GM12878 (cell line): Measurements from ENCODE around the gene HHAT. TPM values are rescaled to one million over a fixed set of nuclear protein-coding genes. Genes with fewer than 3 reads are reported as not detected.

Source experiments
- ATAC-seq: fragments of 200-7000 bp; cut with Tn5 transposase; 3 replicates; pipeline ENCODE4 v1.9.1; 2020; ENCODE audit warnings: mild to moderate bottlenecking, moderate library complexity
- BruUV-seq: library from RNA; stranded (reverse); fragments of 400-500 nt; replicated peaks from 2 replicates; lab custom pipeline; 2021; lab: Mats Ljungman, UMichigan
- CTCF ChIA-PET: fragments of 300-600 bp; sonication (Branson Sonifier 250); formaldehyde crosslinking; extraction: SDS; loops from one replicate; lab custom pipeline; 2021; ENCODE audit warnings: inconsistent platforms; lab: Yijun Ruan, JAX
- POLR2A ChIA-PET: fragments of 350-600 bp; formaldehyde crosslinking; extraction: SDS; loops from one replicate; lab custom pipeline; 2021; ENCODE audit warnings: inconsistent platforms; lab: Charles Lee
- RAD21 ChIA-PET: fragments of 300-600 bp; sonication (Branson Sonifier 250); formaldehyde crosslinking; loops from one replicate; lab custom pipeline; 2023; ENCODE audit warnings: antibody characterized with exemption; ENCODE audit not compliant: unreplicated experiment; lab: Charles Lee
- SMC1A ChIA-PET: fragments of 300-600 bp; sonication (Branson Sonifier 250); formaldehyde crosslinking; loops from one replicate; lab custom pipeline; 2023; ENCODE audit not compliant: unreplicated experiment, uncharacterized antibody; lab: Charles Lee
- DNase-seq: peaks from one replicate; pipeline ENCODE4 v3.0.0-alpha.2; 2011; ENCODE audit warnings: low read depth, low spot score
- FAIRE-seq: peaks from 3 replicates; lab custom pipeline; 2011; peaks lifted over from hg19 to GRCh38; lab: Jason Lieb, UNC
- H2AFZ ChIP-seq: 2 replicates; pipeline ENCODE4 v1.6.0; 2011; ENCODE audit warnings: low read depth, low read length, control low read depth; ENCODE audit not compliant: control insufficient read depth
- H3K27ac ChIP-seq: 2 replicates; pipeline ENCODE4 v1.5.1; 2011; ENCODE audit warnings: control low read depth; ENCODE audit not compliant: control insufficient read depth, insufficient read depth
- H3K27me3 ChIP-seq, 2 experiments: replicated peaks in 1 of 2; 2 replicates each; pipeline versions ENCODE4 v1.6.0 to v1.6.1; 2011; ENCODE audit warnings: low read length in 1 of 2; ENCODE audit not compliant: control insufficient read depth in 2 of 2, insufficient read depth in 2 of 2
- H3K36me3 ChIP-seq, 2 experiments: 2 replicates each; pipeline ENCODE4 v1.5.1; 2011; ENCODE audit warnings: low read length in 1 of 2; ENCODE audit not compliant: control insufficient read depth in 2 of 2, insufficient read depth in 2 of 2
- H3K4me1 ChIP-seq: 2 replicates; pipeline ENCODE4 v1.6.1; 2011; ENCODE audit warnings: mild to moderate bottlenecking, low read length, moderate library complexity, mixed read lengths; ENCODE audit not compliant: control insufficient read depth, insufficient read depth
- H3K4me2 ChIP-seq: 2 replicates; pipeline ENCODE4 v1.6.0; 2011; ENCODE audit warnings: control low read depth; ENCODE audit not compliant: control insufficient read depth, insufficient read depth
- H3K4me3 ChIP-seq: fragments of 200-600 bp; sonication (generic); 2 replicates; pipeline ENCODE4 v1.5.1; 2016
- H3K79me2 ChIP-seq: 2 replicates; pipeline ENCODE4 v1.6.0; 2011; ENCODE audit warnings: low read length; ENCODE audit not compliant: control insufficient read depth, insufficient read depth
- H3K9ac ChIP-seq: 2 replicates; pipeline ENCODE4 v1.8.0; 2011; ENCODE audit warnings: low read length, control low read depth, mixed read lengths; ENCODE audit not compliant: control insufficient read depth, insufficient read depth
- H3K9me3 ChIP-seq: replicated peaks from 3 replicates; pipeline ENCODE4 v1.5.1; 2011; ENCODE audit warnings: mild to moderate bottlenecking, low read length; ENCODE audit not compliant: control insufficient read depth, insufficient read depth
- H4K20me1 ChIP-seq: 2 replicates; pipeline ENCODE4 v1.6.0; 2011; ENCODE audit not compliant: control insufficient read depth, insufficient read depth
- BCLAF1 ChIP-seq: fragments of 450-650 bp; IDR thresholded peaks from 2 replicates; pipeline ENCODE4 v1.6.1; 2017; ENCODE audit warnings: antibody characterized with exemption, mild to moderate bottlenecking, moderate library complexity
- CTCF ChIP-seq, 3 experiments: IDR thresholded peaks in 2 of 3; conservative IDR thresholded peaks in 1 of 3; 2 replicates each; pipeline ENCODE4 v1.5.1; 2011; ENCODE audit warnings: low read depth in 3 of 3, low read length in 3 of 3, mild to moderate bottlenecking in 3 of 3, control low read depth in 2 of 3, moderate library complexity in 2 of 3, inconsistent platforms in 1 of 3, mixed read lengths in 1 of 3; ENCODE audit not compliant: control insufficient read depth in 2 of 3, insufficient read depth in 1 of 3; ENCODE audit errors: extremely low read depth in 1 of 3
- RAD51 ChIP-seq: fragments of 450-650 bp; IDR thresholded peaks from 2 replicates; pipeline ENCODE4 v1.6.1; 2016; ENCODE audit warnings: moderate library complexity, mild to moderate bottlenecking, inconsistent platforms
- RELA ChIP-seq: fragments of 450-650 bp; IDR thresholded peaks from 2 replicates; pipeline ENCODE4 v1.8.0; 2014; ENCODE audit warnings: borderline replicate concordance; ENCODE audit not compliant: partially characterized antibody
- SP1 ChIP-seq: IDR thresholded peaks from one replicate; pipeline ENCODE4 v1.6.1; 2011; ENCODE audit warnings: low read depth, low read length
- WGBS: methylation state at CpG from one replicate; pipeline ENCODE4 v1.1.6; 2016; ENCODE audit warnings: low lambda C conversion rate; ENCODE audit not compliant: insufficient replicate concordance, insufficient coverage; ENCODE audit errors: missing lambda C conversion rate; 5-methylcytosine and 5-hydroxymethylcytosine counted together
- in situ Hi-C: fragments of 300-500 bp; cut with MboI; formaldehyde crosslinking; loops from 9 replicates; pipeline ENCODE4 v1.14.3; 2018; ENCODE audit warnings: mixed read lengths
- intact Hi-C: fragments of 100-400 bp; cut with micrococcal nuclease; formaldehyde crosslinking; loops from one replicate; pipeline ENCODE4 v1.14.2; 2022; ENCODE audit not compliant: unreplicated experiment
- polyA plus RNA-seq, 11 experiments: library from polyadenylated mRNA; depleted of rRNA in 4 of 11; unstranded in 6 of 11; stranded (reverse) in 5 of 11; fragments of >200 nt; fragmentation: Nextera tagmentation in 4 of 11; fragmentation: Illumina TruSeq in 1 of 11; extraction: Ambion mirVana in 4 of 11; extraction: Trizol in 1 of 11; gene quantifications; 1 replicate in 1 of 11; 2 replicates in 10 of 11; pipeline versions ENCODE4 v1.2.1 to v1.2.3, GENCODE V29; 2011 to 2016; ENCODE audit warnings: inconsistent platforms in 2 of 11, missing spikeins in 2 of 11, low read depth in 1 of 11
- total RNA-seq, 4 experiments: library from RNA; depleted of rRNA in 3 of 4; stranded (reverse); fragments of >200 nt in 3 of 4; fragmentation: Illumina TruSeq in 1 of 4; extraction: Trizol in 1 of 4; gene quantifications; 2 replicates each; pipeline versions ENCODE4 v1.2.1 to v1.2.3, GENCODE V29; 2013 to 2021

The HHAT gene
- total and polyA plus RNA-seq, 10 of the 15 experiments (the other 5 are each of a cell fraction or from before 2014, with no cell fraction given): 1.2 to 37.6 (median 2.6) TPM

GRCh38 chr1:210697185-210697584, 368.5 kb downstream of the HHAT start:
- in situ Hi-C loops: no loop called here
- intact Hi-C loops: no loop called here
- BruUV-seq: no TSS peak
- CTCF ChIA-PET: interaction anchor here (2.2 kb wide), 1 partner anchor 19 kb away, joined by 6 read pairs; no protein-coding TSS in a partner anchor
- H4K20me1 ChIP-seq: no peaks in the 10 kb centered on the region
- no peak overlapping the region for H3K9ac ChIP-seq
- no peaks in the 10 kb centered on the region for H3K27me3 ChIP-seq
- H3K4me2 ChIP-seq: no peak overlapping the region
- no peaks in the 10 kb centered on the region for H3K79me2 ChIP-seq
- no peak for DNase-seq
- RAD21 ChIA-PET: interaction anchor here (2.3 kb wide), 1 partner anchor 12 kb away, joined by 7 read pairs; no protein-coding TSS in a partner anchor
- peaks cover 20% of the 10 kb centered on the region for H3K4me1 ChIP-seq
- peak overlapping the region; percentile 38; the same call in 1 of the 2 replicates for H3K4me3 ChIP-seq
- H3K9me3 ChIP-seq: no peaks in the 10 kb centered on the region
- FAIRE-seq: no peak
- ATAC-seq: peak; percentile 16
- H3K36me3 ChIP-seq: no peaks in the 10 kb centered on the region
- SMC1A ChIA-PET: interaction anchor here (0.6 to 3.2 kb wide), 2 partner anchors 12 to 116 kb away, joined by 3 to 16 read pairs; no protein-coding TSS in a partner anchor
- TF ChIP-seq RELA (no peak), CTCF (IDR thresholded peaks at IDR 0.05 in 2 of 3, conservative IDR thresholded peaks at IDR 0.05 in 1 of 3; ENCODE audit: control insufficient read depth in 2 of 3, extremely low read depth in 1 of 3, insufficient read depth in 1 of 3, low read depth in 3 of 3, low read length in 3 of 3) (0 out of 6 replicates have a peak, but pooled peaks of 1 of the 3 experiments have one; percentile 4), SP1 (no peak), BCLAF1 (no peak), RAD51 (no peak)
- H3K27ac ChIP-seq: no peak overlapping the region
- POLR2A ChIA-PET: interaction anchor here (1.4 kb wide), 1 partner anchor 12 kb away, joined by 5 read pairs; no protein-coding TSS in a partner anchor
- WGBS: 63% methylated on average over 3 of the region's 3 CpGs
- H2AFZ ChIP-seq: no peak overlapping the region
